ENCODE measurements around the gene SPG7.

Gene SPG7

GRCh38 chr16:89604764-89605163, 96.6 kb downstream of the SPG7 start:
- no peak overlapping the region for H3K4me3 ChIP-seq (ENCODE audit: low read depth, low read length)
- no peak for TF ChIP-seq CTCF (IDR thresholded peaks at IDR 0.05; ENCODE audit: borderline replicate concordance, insufficient read depth, low read depth, low read length)

GRCh38 chr16:89605186-89605970, 97.2 kb downstream of the SPG7 start:
- no peak for TF ChIP-seq CTCF (IDR thresholded peaks at IDR 0.05; ENCODE audit: borderline replicate concordance, insufficient read depth, low read depth, low read length)
- no peak overlapping the region for H3K4me3 ChIP-seq (ENCODE audit: low read depth, low read length)

- no peak overlapping the region for H3K4me3 ChIP-seq (ENCODE audit: low read depth, low read length)
- no peak for TF ChIP-seq CTCF (IDR thresholded peaks at IDR 0.05; ENCODE audit: borderline replicate concordance, insufficient read depth, low read depth, low read length)
These were observed 97.8 kb downstream of the SPG7 start for GRCh38 chr16:89606006-89606405.
